ENCODE measurements around the gene IFT74. TPM values are rescaled to one million over a fixed set of nuclear protein-coding genes. Genes with fewer than 3 reads are reported as not detected.

IFT74 gene
- polyA plus RNA-seq, 1 experiment = 6.6 TPM

GRCh38 chr9:26945591-26945990 lies 10.6 kb upstream of the IFT74 start:
- TF ChIP-seq, protein P1, sequence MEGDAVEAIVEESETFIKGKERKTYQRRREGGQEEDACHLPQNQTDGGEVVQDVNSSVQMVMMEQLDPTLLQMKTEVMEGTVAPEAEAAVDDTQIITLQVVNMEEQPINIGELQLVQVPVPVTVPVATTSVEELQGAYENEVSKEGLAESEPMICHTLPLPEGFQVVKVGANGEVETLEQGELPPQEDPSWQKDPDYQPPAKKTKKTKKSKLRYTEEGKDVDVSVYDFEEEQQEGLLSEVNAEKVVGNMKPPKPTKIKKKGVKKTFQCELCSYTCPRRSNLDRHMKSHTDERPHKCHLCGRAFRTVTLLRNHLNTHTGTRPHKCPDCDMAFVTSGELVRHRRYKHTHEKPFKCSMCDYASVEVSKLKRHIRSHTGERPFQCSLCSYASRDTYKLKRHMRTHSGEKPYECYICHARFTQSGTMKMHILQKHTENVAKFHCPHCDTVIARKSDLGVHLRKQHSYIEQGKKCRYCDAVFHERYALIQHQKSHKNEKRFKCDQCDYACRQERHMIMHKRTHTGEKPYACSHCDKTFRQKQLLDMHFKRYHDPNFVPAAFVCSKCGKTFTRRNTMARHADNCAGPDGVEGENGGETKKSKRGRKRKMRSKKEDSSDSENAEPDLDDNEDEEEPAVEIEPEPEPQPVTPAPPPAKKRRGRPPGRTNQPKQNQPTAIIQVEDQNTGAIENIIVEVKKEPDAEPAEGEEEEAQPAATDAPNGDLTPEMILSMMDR (IDR thresholded peaks at IDR 0.05; ENCODE audit: insufficient read depth, low read depth, low read length) = no peak
- no peaks in the 10 kb centered on the region for H3K27me3 ChIP-seq (ENCODE audit: control insufficient read depth, insufficient read depth, low read length)
- ChIA-PET POLR2A (interaction anchor here (1.4 kb wide), 1 partner anchor 11 kb away, joined by 4 read pairs; the partner anchor contains the start of gene IFT74), CTCF (no interaction called here)
- peak overlapping the region; percentile 99 for H3K4me3 ChIP-seq (ENCODE audit: low read depth, low read length)
- no peak for DNase-seq (ENCODE audit: low read depth)
- no peaks in the 10 kb centered on the region for H3K36me3 ChIP-seq (ENCODE audit: control insufficient read depth, insufficient read depth, low read length)

DNA sequence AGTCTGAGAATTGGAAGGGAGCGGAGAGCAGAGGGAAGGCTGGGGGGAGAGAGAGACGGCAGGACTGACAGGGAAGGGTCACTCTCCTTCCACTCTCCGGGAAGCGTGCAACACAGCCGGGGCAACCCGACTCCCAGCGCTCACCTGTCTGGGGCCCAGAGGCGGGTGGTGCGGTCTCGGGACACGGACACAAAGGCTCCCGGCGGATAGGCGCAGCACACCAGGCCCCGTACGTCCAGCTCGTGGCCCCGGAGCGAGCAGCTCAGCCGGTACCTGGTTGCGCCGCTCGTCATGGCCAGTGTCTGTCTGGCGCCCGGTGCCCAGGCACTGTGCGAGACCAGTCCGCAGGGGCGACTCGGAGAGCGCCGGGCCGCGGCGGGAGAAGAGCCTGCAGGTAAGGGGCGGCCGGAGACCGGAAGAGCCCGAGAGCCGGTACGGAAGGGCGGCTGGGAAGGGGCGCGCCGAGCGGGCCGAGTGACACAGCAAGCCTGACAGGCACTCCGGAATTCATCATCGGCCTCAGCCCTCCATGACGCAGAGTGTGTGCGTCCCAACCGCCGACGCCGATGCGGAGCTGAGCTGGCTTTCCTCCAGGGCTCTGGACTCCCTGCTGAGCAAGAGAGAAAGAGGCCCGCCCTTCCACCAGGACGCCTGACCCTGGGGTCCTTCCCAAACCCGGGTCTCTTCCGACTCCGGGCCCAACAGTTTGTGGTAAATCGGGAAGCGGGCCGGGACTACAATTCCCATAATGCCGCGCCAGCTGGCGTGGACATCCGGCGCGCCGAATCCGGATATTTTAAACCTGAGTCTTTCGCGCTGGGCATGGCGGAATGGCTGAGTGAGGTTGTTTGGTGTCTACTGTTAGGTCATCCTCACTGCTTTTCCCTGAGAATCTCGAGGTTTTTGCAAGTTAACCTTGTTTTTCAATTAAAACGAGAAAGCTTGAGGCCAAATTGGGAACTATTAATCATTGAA lies 9.2 kb upstream of the IFT74 start, which contains the start of gene PLAA:
Gene PLAA (minus strand): TSS at position 490 of the 975 bp plus-strand sequence. CDS start 197 bp downstream, at position 293.
- CTCF ChIA-PET = no interaction called here
- Histone ChIP-seq H3K4me3 (ENCODE audit: low read depth, low read length) (peak within 1 kb of the TSS; percentile 99), H3K36me3 (ENCODE audit: control insufficient read depth, insufficient read depth, low read length) (no peaks in the 10 kb centered on the region), H3K27me3 (ENCODE audit: control insufficient read depth, insufficient read depth, low read length) (no peaks in the 10 kb centered on the region)
- TF ChIP-seq, protein P1 (IDR thresholded peaks at IDR 0.05; ENCODE audit: insufficient read depth, low read depth, low read length) = no peak
- DNase-seq (ENCODE audit: low read depth) = peak; percentile 50
- POLR2A ChIA-PET = interaction anchor here (0.9 to 1.8 kb wide), 2 partner anchors 9 to 55 kb away, joined by 3 to 7 read pairs; partner anchors contain the start of gene IFT74

DNA sequence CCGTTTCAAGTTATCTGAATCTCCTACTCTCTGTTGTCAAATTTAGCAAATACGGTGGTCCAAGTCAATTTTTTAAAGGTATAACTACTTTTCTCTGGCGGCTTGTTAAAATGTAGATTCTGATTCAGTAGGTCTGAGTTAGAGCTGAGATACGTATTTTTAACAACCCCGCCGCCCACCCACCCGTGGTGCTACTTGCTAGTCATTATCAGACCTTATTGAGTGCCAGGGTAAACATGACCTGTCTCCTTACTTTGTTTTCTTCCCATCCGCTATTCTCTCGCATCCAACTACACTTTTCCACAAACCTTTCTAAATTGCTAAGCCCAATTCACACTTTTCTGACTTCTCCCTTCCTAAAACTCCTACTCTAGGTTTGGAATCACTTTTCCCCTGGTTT lies 8.5 kb upstream of the IFT74 start:
- no peaks in the 10 kb centered on the region for H3K36me3 ChIP-seq (ENCODE audit: control insufficient read depth, insufficient read depth, low read length)
- H3K27me3 ChIP-seq (ENCODE audit: control insufficient read depth, insufficient read depth, low read length) = no peaks in the 10 kb centered on the region
- ChIA-PET CTCF (interaction anchor here (1.0 kb wide), 1 partner anchor 8 kb away, joined by 3 read pairs; the partner anchor contains the start of gene IFT74), POLR2A (interaction anchor here (0.9 to 1.8 kb wide), 2 partner anchors 8 to 56 kb away, joined by 3 to 7 read pairs; partner anchors contain the start of gene IFT74)
- no peak for DNase-seq (ENCODE audit: low read depth)
- TF ChIP-seq, protein P1 (IDR thresholded peaks at IDR 0.05; ENCODE audit: insufficient read depth, low read depth, low read length) = no peak
- H3K4me3 ChIP-seq (ENCODE audit: low read depth, low read length) = peak overlapping the region; percentile 99

DNA sequence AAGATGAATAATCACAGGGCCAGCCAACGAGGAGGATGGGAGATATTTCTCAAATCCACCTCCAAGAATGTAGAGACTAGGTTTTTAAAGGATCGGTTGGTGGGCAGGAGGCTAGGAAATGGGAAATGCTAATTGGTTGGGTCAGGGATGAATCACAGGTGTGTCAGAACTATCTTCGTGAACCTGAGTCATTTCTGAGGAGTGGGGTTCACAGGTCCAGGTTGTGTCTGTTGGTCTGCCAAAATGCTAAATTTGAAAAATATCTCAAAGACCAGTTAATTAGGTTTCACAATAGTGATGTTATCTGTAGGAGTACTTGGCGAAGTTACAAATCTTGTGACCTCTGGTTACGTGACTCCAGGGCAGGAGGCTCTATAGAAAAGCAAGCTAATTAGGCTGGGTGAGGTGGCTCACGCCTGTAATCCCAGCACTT lies 6.6 kb upstream of the IFT74 start:
- no peak for DNase-seq (ENCODE audit: low read depth)
- POLR2A ChIA-PET = no interaction called here
- CTCF ChIA-PET = no interaction called here

GRCh38 chr9:26950521-26950920 lies 5.7 kb upstream of the IFT74 start:
- ChIA-PET CTCF (no interaction called here), POLR2A (no interaction called here)
- TF ChIP-seq, protein P1 (IDR thresholded peaks at IDR 0.05; ENCODE audit: insufficient read depth, low read depth, low read length) = no peak
- DNase-seq (ENCODE audit: low read depth) = no peak
- no peak overlapping the region for H3K4me3 ChIP-seq (ENCODE audit: low read depth, low read length)
- H3K27me3 ChIP-seq (ENCODE audit: control insufficient read depth, insufficient read depth, low read length) = no peaks in the 10 kb centered on the region
- no peaks in the 10 kb centered on the region for H3K36me3 ChIP-seq (ENCODE audit: control insufficient read depth, insufficient read depth, low read length)

More for the DNA sequence above, 6.6 kb upstream of the IFT74 start:
- no peaks in the 10 kb centered on the region for H3K36me3 ChIP-seq (ENCODE audit: control insufficient read depth, insufficient read depth, low read length)
- H3K27me3 ChIP-seq (ENCODE audit: control insufficient read depth, insufficient read depth, low read length) = no peaks in the 10 kb centered on the region
- TF ChIP-seq, protein P1 (IDR thresholded peaks at IDR 0.05; ENCODE audit: insufficient read depth, low read depth, low read length) = no peak
- no peak overlapping the region for H3K4me3 ChIP-seq (ENCODE audit: low read depth, low read length)

Measured in BJ (cell line).